CD4-positive, alpha-beta T cell (primary cell): Measurements from ENCODE around the gene FAM120A. TPM values are rescaled to one million over a fixed set of nuclear protein-coding genes. Genes with fewer than 3 reads are reported as not detected.

ENCODE experiments used
- ATAC-seq: fragments of 200-7000 bp; cut with Tn5 transposase; one replicate; pipeline ENCODE4 v1.10.0; 2022; ENCODE audit warnings: mild to moderate bottlenecking; ENCODE audit not compliant: poor library complexity
- CTCF ChIA-PET: fragments of 350-600 bp; sonication (Branson Sonifier 250); formaldehyde crosslinking; loops from one replicate; lab custom pipeline; 2021; ENCODE audit warnings: antibody characterized with exemption, inconsistent platforms; lab: Charles Lee
- POLR2A ChIA-PET: fragments of 350-600 bp; sonication (Branson Sonifier 250); formaldehyde crosslinking; loops from one replicate; lab custom pipeline; 2021; ENCODE audit warnings: antibody characterized with exemption, inconsistent platforms; lab: Charles Lee
- DNase-seq, 14 experiments: peaks; one replicate each; pipeline ENCODE4 v3.0.0-alpha.2; 2013 to 2020; ENCODE audit warnings: mixed read lengths in 2 of 14
- H3K27ac ChIP-seq, 2 donors: one replicate each; pipeline versions ENCODE4 v1.5.1 to v1.7.0; 2013; ENCODE audit warnings: low read length in 2 of 2, low read depth in 1 of 2, mild to moderate bottlenecking in 1 of 2
- H3K27me3 ChIP-seq, 2 experiments: 1 replicate in 1 of 2; 2 replicates in 1 of 2; pipeline versions ENCODE4 v1.6.1 to v1.7.0; 2013; ENCODE audit warnings: low read length in 2 of 2, control low read depth in 1 of 2, mild to moderate bottlenecking in 1 of 2, moderate library complexity in 1 of 2; ENCODE audit not compliant: insufficient read depth in 2 of 2, control insufficient read depth in 1 of 2
- H3K36me3 ChIP-seq: one replicate; pipeline ENCODE4 v1.6.1; 2013; ENCODE audit warnings: low read length, control low read depth; ENCODE audit not compliant: insufficient read depth
- H3K4me1 ChIP-seq: one replicate; pipeline ENCODE4 v1.6.1; 2013; ENCODE audit warnings: low read length, control low read depth; ENCODE audit not compliant: insufficient read depth
- H3K4me3 ChIP-seq: one replicate; pipeline ENCODE4 v1.5.1; 2013; ENCODE audit warnings: mild to moderate bottlenecking, low read length, moderate library complexity
- H3K9me3 ChIP-seq, 2 experiments: 1 replicate in 1 of 2; 2 replicates in 1 of 2; pipeline versions ENCODE4 v1.6.1 to v1.7.0; 2013; ENCODE audit warnings: low read length in 2 of 2, mild to moderate bottlenecking in 2 of 2, control low read depth in 1 of 2, moderate library complexity in 1 of 2; ENCODE audit not compliant: control insufficient read depth in 1 of 2, insufficient read depth in 1 of 2
- H3K27ac Mint-ChIP-seq: one replicate; pipeline ENCODE4 v1.8.0; 2020; ENCODE audit warnings: mixed read lengths
- H3K27me3 Mint-ChIP-seq: one replicate; pipeline ENCODE4 v1.8.0; 2021; ENCODE audit warnings: mixed read lengths
- H3K36me3 Mint-ChIP-seq: one replicate; pipeline ENCODE4 v1.8.0; 2021; ENCODE audit warnings: low read depth, mixed read lengths
- H3K4me1 Mint-ChIP-seq: one replicate; pipeline ENCODE4 v1.8.0; 2021; ENCODE audit warnings: low read depth, mixed read lengths
- H3K4me3 Mint-ChIP-seq: one replicate; pipeline ENCODE4 v1.8.0; 2020; ENCODE audit warnings: mild to moderate bottlenecking, mixed read lengths
- H3K9me3 Mint-ChIP-seq: one replicate; pipeline ENCODE4 v1.8.0; 2020; ENCODE audit warnings: mixed read lengths
- intact Hi-C, 2 experiments: fragments of 100-400 bp; cut with DNase I in 1 of 2; cut with micrococcal nuclease in 1 of 2; formaldehyde crosslinking; loops; one replicate each; pipeline versions ENCODE4 v1.15.1 to v1.9.0; 2023 to 2025; cut with DNase I, micrococcal nuclease
- total RNA-seq, 174 experiments: library from RNA in 2 of 174; stranded (reverse) in 2 of 174; gene quantifications; one replicate each; pipeline ENCODE4 v1.2.3 and lab custom pipeline; 2021 to 2026
- TF ChIP-seq, protein P1 (sequence below): fragments of 200-600 bp; IDR thresholded peaks from one replicate; pipeline ENCODE4 v1.8.0; 2022; ENCODE audit warnings: antibody characterized with exemption, mild to moderate bottlenecking

Gene FAM120A
- total RNA-seq, 2 experiments from 2014 or later = 46.5 to 51.7 TPM

DNA sequence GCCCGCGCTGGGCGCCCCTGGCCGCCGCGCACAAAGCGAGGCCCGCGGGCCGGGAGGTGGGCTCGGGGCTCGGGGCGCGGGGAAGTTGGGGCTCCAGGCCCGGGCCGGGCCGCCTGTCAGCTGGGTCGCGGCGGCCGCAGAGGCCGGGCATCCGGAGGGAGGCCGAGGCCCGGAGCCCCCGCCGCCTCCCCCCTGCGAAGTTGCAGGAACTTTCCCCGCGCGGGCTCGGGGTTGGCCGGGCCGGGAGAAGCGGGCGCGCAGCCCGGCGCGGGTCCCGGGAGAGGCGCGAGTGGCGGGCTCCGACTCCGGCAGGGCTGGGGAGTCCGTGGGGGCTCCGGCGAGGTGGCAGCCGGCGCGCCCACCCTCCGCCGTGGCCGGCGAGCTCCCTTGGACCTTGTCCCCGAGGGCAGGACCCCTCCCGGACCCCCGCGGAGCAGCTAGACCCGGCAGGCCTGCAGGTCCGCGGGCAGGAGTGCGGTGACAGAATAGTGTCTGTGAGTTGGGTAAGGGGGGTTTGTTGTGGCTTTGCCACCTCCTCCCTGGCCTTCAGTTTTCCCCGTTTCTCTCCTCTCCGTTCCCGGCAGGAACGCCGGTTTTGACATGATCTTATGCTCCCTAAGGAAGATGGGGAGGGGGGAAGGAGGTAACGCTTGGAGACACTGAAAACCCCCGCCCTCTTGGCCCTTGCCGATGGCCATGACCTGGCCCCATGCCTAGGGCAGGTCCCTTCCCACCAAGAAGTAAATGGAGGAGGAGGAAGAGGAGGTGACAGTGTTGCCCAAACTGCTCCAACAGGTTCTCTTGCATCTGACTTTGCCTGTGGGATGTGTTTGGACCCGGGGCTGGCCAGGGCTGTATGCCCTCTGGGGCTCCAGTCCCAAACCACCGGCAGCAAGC is 125.8 kb downstream of the FAM120A start:
- Mint-ChIP-seq H3K36me3 (peaks cover 15% of the 10 kb centered on the region), H3K4me1 (peaks cover 66% of the 10 kb centered on the region), H3K27me3 (no peaks in the 10 kb centered on the region), H3K9me3 (no peaks in the 10 kb centered on the region), H3K4me3 (peak overlapping the region; percentile 93), H3K27ac (peak overlapping the region; percentile 89)
- Histone ChIP-seq H3K36me3 (no peaks in the 10 kb centered on the region), H3K4me3 (peak overlapping the region; percentile 65), H3K9me3 (no peaks in the 10 kb centered on the region), H3K4me1 (peaks cover 40% of the 10 kb centered on the region), H3K27ac (no peak overlapping the region), H3K27me3 (no peaks in the 10 kb centered on the region)
- ChIA-PET CTCF (no interaction called here), POLR2A (interaction anchor here (0.7 to 1.3 kb wide), 4 partner anchors 10 to 770 kb away, joined by 3 to 7 read pairs (median 4); no protein-coding TSS in a partner anchor)
- intact Hi-C loops = loop anchor here (5.0 to 10.0 kb wide), 3 partner anchors 590 to 1253 kb away; partner anchors contain the start of genes CENPP (in 1 of the 2) and NOL8 (in 1 of the 2)
- ATAC-seq (peak; percentile 19), DNase-seq (peak in 4 of 14 experiments; percentile 28 to 53 (median 44))
- TF ChIP-seq, protein P1, sequence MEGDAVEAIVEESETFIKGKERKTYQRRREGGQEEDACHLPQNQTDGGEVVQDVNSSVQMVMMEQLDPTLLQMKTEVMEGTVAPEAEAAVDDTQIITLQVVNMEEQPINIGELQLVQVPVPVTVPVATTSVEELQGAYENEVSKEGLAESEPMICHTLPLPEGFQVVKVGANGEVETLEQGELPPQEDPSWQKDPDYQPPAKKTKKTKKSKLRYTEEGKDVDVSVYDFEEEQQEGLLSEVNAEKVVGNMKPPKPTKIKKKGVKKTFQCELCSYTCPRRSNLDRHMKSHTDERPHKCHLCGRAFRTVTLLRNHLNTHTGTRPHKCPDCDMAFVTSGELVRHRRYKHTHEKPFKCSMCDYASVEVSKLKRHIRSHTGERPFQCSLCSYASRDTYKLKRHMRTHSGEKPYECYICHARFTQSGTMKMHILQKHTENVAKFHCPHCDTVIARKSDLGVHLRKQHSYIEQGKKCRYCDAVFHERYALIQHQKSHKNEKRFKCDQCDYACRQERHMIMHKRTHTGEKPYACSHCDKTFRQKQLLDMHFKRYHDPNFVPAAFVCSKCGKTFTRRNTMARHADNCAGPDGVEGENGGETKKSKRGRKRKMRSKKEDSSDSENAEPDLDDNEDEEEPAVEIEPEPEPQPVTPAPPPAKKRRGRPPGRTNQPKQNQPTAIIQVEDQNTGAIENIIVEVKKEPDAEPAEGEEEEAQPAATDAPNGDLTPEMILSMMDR = no peak

DNA sequence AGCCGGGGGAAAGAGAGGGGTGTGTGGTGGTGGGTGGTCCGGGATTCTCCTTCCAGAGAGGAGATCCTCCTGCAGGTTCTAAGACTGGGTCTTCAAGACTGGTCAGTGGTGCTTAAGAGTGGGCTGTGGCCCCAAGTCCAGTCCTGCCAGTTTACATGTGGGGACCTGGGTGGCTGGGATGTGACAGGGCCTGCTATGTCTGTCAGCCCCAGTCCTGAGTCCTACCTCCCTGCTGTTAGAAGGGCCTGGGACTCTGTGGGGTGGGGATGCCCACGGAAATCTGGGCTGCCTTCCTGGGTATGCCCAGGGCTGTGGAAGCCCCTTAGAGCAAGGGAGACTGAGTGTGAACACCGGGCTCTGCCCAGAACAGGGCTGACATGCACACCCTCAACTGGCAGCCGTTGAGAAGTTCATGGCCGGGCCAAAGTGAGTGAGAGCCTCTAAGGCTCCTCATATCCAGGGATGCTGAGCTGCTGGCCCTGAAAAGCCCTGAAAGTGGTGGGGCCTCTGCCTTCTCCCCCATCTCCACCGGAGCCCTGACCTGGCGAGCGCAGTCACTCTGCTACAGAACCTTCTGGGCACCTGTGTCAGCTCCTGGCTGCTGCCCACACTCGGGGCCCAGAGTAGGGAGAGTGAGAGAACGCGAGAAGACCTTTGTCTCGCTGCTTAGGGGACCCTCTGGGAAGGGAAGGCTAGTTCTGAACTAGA is 126.6 kb downstream of the FAM120A start:
- Histone ChIP-seq H3K27ac (no peak overlapping the region), H3K36me3 (no peaks in the 10 kb centered on the region), H3K27me3 (no peaks in the 10 kb centered on the region), H3K4me1 (peaks cover 41% of the 10 kb centered on the region), H3K4me3 (peak overlapping the region; percentile 65), H3K9me3 (no peaks in the 10 kb centered on the region)
- DNase-seq (no peak), ATAC-seq (no peak)
- H3K9me3 Mint-ChIP-seq = no peaks in the 10 kb centered on the region
- peaks cover 74% of the 10 kb centered on the region for H3K4me1 Mint-ChIP-seq
- intact Hi-C loops = loop anchor here (5.0 to 10.0 kb wide), 3 partner anchors 589 to 1253 kb away; partner anchors contain the start of genes CENPP (in 1 of the 2) and NOL8 (in 1 of the 2)
- peaks cover 22% of the 10 kb centered on the region for H3K36me3 Mint-ChIP-seq
- ChIA-PET CTCF (interaction anchor here (1.4 kb wide), 1 partner anchor 12 kb away, joined by 8 read pairs; no protein-coding TSS in a partner anchor), POLR2A (interaction anchor here (1.2 kb wide), 1 partner anchor 11 kb away, joined by 3 read pairs; no protein-coding TSS in a partner anchor)
- TF ChIP-seq, protein P1 = no peak
- peak overlapping the region; percentile 93 for H3K4me3 Mint-ChIP-seq
- peak overlapping the region; percentile 89 for H3K27ac Mint-ChIP-seq
- no peaks in the 10 kb centered on the region for H3K27me3 Mint-ChIP-seq

DNA sequence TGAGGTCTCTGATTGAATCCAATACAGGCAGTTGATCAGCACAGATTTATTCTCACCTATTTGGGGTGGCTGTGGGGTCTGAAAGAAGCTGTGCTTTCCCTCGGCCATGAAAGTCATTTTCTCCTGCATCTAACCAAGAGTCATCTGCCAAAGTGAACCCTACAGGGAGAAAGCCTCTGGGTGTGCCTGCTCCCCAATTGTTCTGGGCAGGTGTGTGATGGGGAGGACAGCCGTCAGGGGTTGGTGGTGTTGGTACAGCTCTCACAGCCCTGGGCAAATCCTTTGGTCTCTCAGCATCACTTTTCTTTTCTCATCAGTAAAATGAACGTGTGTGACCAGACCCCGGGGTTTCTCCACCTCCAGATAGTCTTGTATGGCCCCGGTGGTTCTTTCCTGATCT is 127.4 kb downstream of the FAM120A start:
- peaks cover 25% of the 10 kb centered on the region for H3K36me3 Mint-ChIP-seq
- H3K27ac Mint-ChIP-seq = peak overlapping the region; percentile 89
- Histone ChIP-seq H3K4me1 (peaks cover 41% of the 10 kb centered on the region), H3K36me3 (no peaks in the 10 kb centered on the region), H3K27ac (no peak overlapping the region), H3K4me3 (no peak overlapping the region), H3K27me3 (no peaks in the 10 kb centered on the region), H3K9me3 (no peaks in the 10 kb centered on the region)
- TF ChIP-seq, protein P1 = no peak
- POLR2A ChIA-PET = interaction anchor here (1.2 kb wide), 1 partner anchor 12 kb away, joined by 3 read pairs; no protein-coding TSS in a partner anchor
- CTCF ChIA-PET = interaction anchor here (1.4 kb wide), 1 partner anchor 12 kb away, joined by 8 read pairs; no protein-coding TSS in a partner anchor
- H3K9me3 Mint-ChIP-seq = no peaks in the 10 kb centered on the region
- ATAC-seq = no peak
- H3K27me3 Mint-ChIP-seq = no peaks in the 10 kb centered on the region
- peak overlapping the region; percentile 93 for H3K4me3 Mint-ChIP-seq
- no peak for DNase-seq
- peaks cover 77% of the 10 kb centered on the region for H3K4me1 Mint-ChIP-seq
- intact Hi-C loops = loop anchor here (5.0 to 10.0 kb wide), 3 partner anchors 588 to 1254 kb away; partner anchors contain the start of genes CENPP (in 1 of the 2) and NOL8 (in 1 of the 2)
